Astrocyte (in vitro differentiated cells and primary cell): Measurements from ENCODE around the gene NF2.

Source experiments
- EZH2 ChIP-seq: IDR thresholded peaks from 2 replicates; pipeline ENCODE4 v1.6.1; 2012; ENCODE audit warnings: mild to moderate bottlenecking, low read length, inconsistent platforms; ENCODE audit not compliant: insufficient read depth
- TF ChIP-seq, protein P1 (sequence below): IDR thresholded peaks from 2 replicates; pipeline ENCODE4 v1.5.1; 2011; ENCODE audit warnings: low read depth, mild to moderate bottlenecking, inconsistent platforms, low read length, moderate library complexity; ENCODE audit not compliant: insufficient read depth

GRCh38 chr22:29603358-29604075 lies at the start of gene NF2:
- TF ChIP-seq, protein P1, sequence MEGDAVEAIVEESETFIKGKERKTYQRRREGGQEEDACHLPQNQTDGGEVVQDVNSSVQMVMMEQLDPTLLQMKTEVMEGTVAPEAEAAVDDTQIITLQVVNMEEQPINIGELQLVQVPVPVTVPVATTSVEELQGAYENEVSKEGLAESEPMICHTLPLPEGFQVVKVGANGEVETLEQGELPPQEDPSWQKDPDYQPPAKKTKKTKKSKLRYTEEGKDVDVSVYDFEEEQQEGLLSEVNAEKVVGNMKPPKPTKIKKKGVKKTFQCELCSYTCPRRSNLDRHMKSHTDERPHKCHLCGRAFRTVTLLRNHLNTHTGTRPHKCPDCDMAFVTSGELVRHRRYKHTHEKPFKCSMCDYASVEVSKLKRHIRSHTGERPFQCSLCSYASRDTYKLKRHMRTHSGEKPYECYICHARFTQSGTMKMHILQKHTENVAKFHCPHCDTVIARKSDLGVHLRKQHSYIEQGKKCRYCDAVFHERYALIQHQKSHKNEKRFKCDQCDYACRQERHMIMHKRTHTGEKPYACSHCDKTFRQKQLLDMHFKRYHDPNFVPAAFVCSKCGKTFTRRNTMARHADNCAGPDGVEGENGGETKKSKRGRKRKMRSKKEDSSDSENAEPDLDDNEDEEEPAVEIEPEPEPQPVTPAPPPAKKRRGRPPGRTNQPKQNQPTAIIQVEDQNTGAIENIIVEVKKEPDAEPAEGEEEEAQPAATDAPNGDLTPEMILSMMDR, result no peak
- TF ChIP-seq EZH2, result no peak
